Uterus (tissue), 4 donors: ENCODE measurements around the gene TSPAN12. TPM values are rescaled to one million over a fixed set of nuclear protein-coding genes. Genes with fewer than 3 reads are reported as not detected.
A peak's percentile ranks its signal among the peaks of the same experiment; 100 is the strongest.

Experiments
- DNase-seq, 2 donors: peaks; one replicate each; pipeline ENCODE4 v3.0.0-alpha.2; 2019 to 2020
- H3K27ac ChIP-seq, 2 donors: fragments of 200-600 bp; sonication (generic); 1 replicate in 1 of 2; 2 replicates in 1 of 2; pipeline ENCODE4 v1.5.1; 2016 to 2018
- H3K27me3 ChIP-seq, 2 donors: fragments of 200-600 bp; sonication (generic); one replicate each; pipeline ENCODE4 v1.5.1; 2018 to 2019; ENCODE audit warnings: control low read depth in 1 of 2
- H3K36me3 ChIP-seq, 2 donors: fragments of 200-600 bp; sonication (generic); one replicate each; pipeline ENCODE4 v1.5.1; 2019; ENCODE audit warnings: control low read depth in 1 of 2
- H3K4me1 ChIP-seq, 2 donors: fragments of 200-600 bp; sonication (generic); one replicate each; pipeline ENCODE4 v1.5.1; 2018 to 2019; ENCODE audit warnings: control low read depth in 1 of 2
- H3K4me3 ChIP-seq, 2 donors: fragments of 200-600 bp; sonication (generic); 1 replicate in 1 of 2; 2 replicates in 1 of 2; pipeline ENCODE4 v1.5.1; 2018 to 2019; ENCODE audit warnings: mild to moderate bottlenecking in 1 of 2
- H3K9me3 ChIP-seq, 2 donors: fragments of 200-600 bp; sonication (generic); one replicate each; pipeline ENCODE4 v1.5.1; 2019; ENCODE audit warnings: control low read depth in 1 of 2
- POLR2A ChIP-seq, 2 donors: fragments of 450-650 bp; IDR thresholded peaks; one replicate each; pipeline ENCODE4 v1.6.1; 2016; ENCODE audit warnings: antibody characterized with exemption in 2 of 2, mild to moderate bottlenecking in 1 of 2, moderate library complexity in 1 of 2
- intact Hi-C: fragments of 100-400 bp; cut with DNase I; formaldehyde crosslinking; loops from one replicate; pipeline ENCODE4 v1.15.1; 2023; ENCODE audit warnings: low total_unique reads
- total RNA-seq, 4 donors: library from RNA; depleted of rRNA in 3 of 4; stranded (reverse); fragments of >200 nt in 3 of 4; gene quantifications; one replicate each; pipeline versions ENCODE4 v1.1.0 to v1.2.4, GENCODE V29; 2014 to 2023
- TF ChIP-seq, protein P1 (sequence below), 4 experiments: fragments of 200-600 bp in 2 of 4; fragments of 450-650 bp in 2 of 4; sonication (generic) in 2 of 4; IDR thresholded peaks; one replicate each; pipeline ENCODE4 v1.5.1; 2016 to 2019; ENCODE audit warnings: antibody characterized with exemption in 4 of 4, mild to moderate bottlenecking in 2 of 4, moderate library complexity in 1 of 4
- donor health status: DM: yes; HTN: yes; CAD: no.

Gene TSPAN12
- total RNA-seq, 4 donors from 2014 or later: 3.1 to 18.8 (median 11.8) TPM

DNA sequence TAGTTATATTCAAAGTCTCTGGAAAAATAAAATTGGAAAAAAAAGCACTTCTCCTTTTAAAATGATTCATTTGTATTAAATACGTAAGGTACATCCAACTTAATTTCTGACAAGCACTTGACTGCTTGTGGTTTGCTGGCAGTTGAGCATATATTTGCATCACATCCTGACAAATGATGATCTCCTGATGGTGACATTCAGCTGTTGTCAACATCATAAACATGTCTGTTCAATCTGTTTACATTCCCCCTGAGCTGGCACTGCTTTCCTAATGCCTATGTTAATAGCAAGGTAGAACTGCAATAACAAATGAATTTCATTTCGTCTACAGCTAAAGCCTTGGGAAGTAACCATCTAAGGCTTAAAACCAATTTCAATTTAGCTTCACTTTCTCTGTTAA lies 24.4 kb downstream of the TSPAN12 start:
- H3K4me3 ChIP-seq: no peak overlapping the region
- no peaks in the 10 kb centered on the region for H3K9me3 ChIP-seq
- no peak for DNase-seq
- no peaks in the 10 kb centered on the region for H3K27me3 ChIP-seq
- H3K4me1 ChIP-seq: no peaks in the 10 kb centered on the region
- intact Hi-C loops: no loop called here
- H3K27ac ChIP-seq: peak overlapping the region in 1 of 2 donors; percentile 30
- H3K36me3 ChIP-seq: no peaks in the 10 kb centered on the region
- TF ChIP-seq, protein P1, sequence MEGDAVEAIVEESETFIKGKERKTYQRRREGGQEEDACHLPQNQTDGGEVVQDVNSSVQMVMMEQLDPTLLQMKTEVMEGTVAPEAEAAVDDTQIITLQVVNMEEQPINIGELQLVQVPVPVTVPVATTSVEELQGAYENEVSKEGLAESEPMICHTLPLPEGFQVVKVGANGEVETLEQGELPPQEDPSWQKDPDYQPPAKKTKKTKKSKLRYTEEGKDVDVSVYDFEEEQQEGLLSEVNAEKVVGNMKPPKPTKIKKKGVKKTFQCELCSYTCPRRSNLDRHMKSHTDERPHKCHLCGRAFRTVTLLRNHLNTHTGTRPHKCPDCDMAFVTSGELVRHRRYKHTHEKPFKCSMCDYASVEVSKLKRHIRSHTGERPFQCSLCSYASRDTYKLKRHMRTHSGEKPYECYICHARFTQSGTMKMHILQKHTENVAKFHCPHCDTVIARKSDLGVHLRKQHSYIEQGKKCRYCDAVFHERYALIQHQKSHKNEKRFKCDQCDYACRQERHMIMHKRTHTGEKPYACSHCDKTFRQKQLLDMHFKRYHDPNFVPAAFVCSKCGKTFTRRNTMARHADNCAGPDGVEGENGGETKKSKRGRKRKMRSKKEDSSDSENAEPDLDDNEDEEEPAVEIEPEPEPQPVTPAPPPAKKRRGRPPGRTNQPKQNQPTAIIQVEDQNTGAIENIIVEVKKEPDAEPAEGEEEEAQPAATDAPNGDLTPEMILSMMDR (IDR thresholded peaks at IDR 0.05): no peak
- no peak for TF ChIP-seq POLR2A (IDR thresholded peaks at IDR 0.05)

DNA sequence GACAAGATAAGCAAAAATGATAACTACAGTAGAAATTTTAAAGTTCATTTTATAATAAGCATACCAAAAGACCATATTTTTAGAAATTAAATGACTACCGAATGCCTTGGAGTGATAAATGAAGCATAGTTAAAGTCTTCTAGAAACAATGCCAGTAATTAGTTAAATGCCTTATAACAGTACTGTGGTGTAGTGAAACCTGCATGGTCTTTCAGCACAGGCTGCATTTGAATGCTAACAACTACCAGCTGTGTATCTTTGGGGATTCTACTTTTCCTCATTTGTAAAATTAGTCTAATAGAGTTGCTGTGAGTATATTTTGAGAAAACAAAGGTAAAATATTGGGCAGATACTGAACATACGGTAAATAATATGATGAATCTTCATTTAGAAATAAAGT lies 25.1 kb downstream of the TSPAN12 start:
- TF ChIP-seq POLR2A (IDR thresholded peaks at IDR 0.05): no peak
- TF ChIP-seq, protein P1 (IDR thresholded peaks at IDR 0.05): no peak
- Histone ChIP-seq H3K27me3 (no peaks in the 10 kb centered on the region), H3K9me3 (no peaks in the 10 kb centered on the region), H3K36me3 (no peaks in the 10 kb centered on the region), H3K27ac (peak overlapping the region in 1 of 2 donors; percentile 27), H3K4me1 (no peaks in the 10 kb centered on the region), H3K4me3 (no peak overlapping the region)
- intact Hi-C loops: no loop called here
- DNase-seq: no peak

DNA sequence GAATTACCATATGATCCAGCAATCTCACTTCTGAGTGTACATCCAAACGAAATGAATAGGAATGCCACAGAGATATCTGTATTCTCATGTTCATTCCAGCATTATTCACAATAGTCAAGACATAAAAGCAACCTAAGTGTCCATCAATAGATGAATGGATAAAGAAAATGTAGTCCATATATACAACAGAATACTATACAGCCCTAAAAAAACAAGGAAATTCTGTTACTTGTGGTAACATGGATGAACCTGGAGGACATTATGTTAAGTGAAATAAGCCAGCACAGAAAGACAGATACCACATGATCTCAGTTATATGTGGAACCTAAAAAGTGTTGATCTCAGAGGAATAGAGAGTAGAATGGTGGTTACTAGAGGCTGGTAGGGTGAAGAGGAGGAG lies 26.7 kb downstream of the TSPAN12 start:
- no peak for DNase-seq
- Histone ChIP-seq H3K27ac (no peak overlapping the region), H3K9me3 (no peaks in the 10 kb centered on the region), H3K4me1 (no peaks in the 10 kb centered on the region), H3K36me3 (no peaks in the 10 kb centered on the region), H3K27me3 (no peaks in the 10 kb centered on the region), H3K4me3 (no peak overlapping the region)
- intact Hi-C loops: no loop called here
- TF ChIP-seq, protein P1 (IDR thresholded peaks at IDR 0.05): no peak
- TF ChIP-seq POLR2A (IDR thresholded peaks at IDR 0.05): no peak

DNA sequence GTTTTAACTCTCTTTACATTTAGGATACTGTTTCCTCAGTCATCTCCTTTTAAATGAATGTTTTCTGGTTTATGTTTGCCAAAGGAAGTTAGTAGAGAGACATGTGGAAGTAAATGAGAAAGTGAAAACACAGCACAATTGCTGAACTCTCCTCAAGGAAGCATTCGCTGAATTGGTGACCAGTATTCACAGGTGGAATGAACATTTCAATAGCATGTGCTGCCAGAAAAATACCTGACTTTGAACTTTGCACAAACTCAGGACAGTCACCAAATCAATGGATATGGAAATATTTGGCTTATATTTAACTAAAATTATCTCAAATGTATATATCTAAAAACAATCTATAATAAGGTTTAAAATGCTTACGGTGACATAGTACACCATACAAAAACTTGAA lies 28.5 kb downstream of the TSPAN12 start:
- no peak for DNase-seq
- Histone ChIP-seq H3K27me3 (no peaks in the 10 kb centered on the region), H3K36me3 (no peaks in the 10 kb centered on the region), H3K27ac (no peak overlapping the region), H3K4me1 (no peaks in the 10 kb centered on the region), H3K9me3 (no peaks in the 10 kb centered on the region), H3K4me3 (no peak overlapping the region)
- intact Hi-C loops: no loop called here
- TF ChIP-seq POLR2A (IDR thresholded peaks at IDR 0.05): no peak
- TF ChIP-seq, protein P1 (IDR thresholded peaks at IDR 0.05): no peak

DNA sequence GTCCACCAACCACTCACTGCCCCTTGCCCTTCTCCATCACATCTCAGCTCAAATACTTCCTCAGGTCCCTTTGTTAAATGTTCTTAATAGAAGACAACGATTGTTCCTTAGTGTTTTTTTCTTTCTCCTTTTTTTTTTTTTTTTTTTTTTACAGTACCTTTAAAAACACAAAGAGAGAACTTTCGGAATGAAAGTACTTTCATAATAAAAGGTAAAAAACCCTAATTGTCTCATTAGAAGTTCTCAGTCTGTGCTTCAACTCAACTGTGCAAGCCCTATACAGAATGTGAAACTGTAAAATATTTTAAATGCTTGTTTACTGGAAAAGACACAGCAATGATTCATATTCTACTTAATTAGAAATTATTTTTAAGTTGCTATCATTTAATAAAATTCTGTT lies 29.4 kb downstream of the TSPAN12 start:
- no peak overlapping the region for H3K27ac ChIP-seq
- H3K4me3 ChIP-seq: no peak overlapping the region
- H3K4me1 ChIP-seq: no peaks in the 10 kb centered on the region
- TF ChIP-seq, protein P1 (IDR thresholded peaks at IDR 0.05): no peak
- TF ChIP-seq POLR2A (IDR thresholded peaks at IDR 0.05): no peak
- intact Hi-C loops: no loop called here
- H3K36me3 ChIP-seq: no peaks in the 10 kb centered on the region
- H3K27me3 ChIP-seq: no peaks in the 10 kb centered on the region
- no peaks in the 10 kb centered on the region for H3K9me3 ChIP-seq
- no peak for DNase-seq
